Fibroblast of lung (primary cell): Measurements from ENCODE around the gene WNK1.
"Not testable (repeated sequence)": the region's sequence is repeated elsewhere in the genome, so short reads cannot be mapped to it uniquely, and the experiment has no call there.

ENCODE experiments used
- EZH2 ChIP-seq: IDR thresholded peaks from 2 replicates; pipeline ENCODE4 v1.5.1; 2012; ENCODE audit warnings: low read length, control low read depth, mild to moderate bottlenecking; ENCODE audit errors: missing control alignments
- TF ChIP-seq, protein P1 (sequence below), 2 donors: IDR thresholded peaks in 1 of 2; conservative IDR thresholded peaks in 1 of 2; 1 replicate in 1 of 2; 2 replicates in 1 of 2; pipeline ENCODE4 v1.5.1; 2011 to 2012; ENCODE audit warnings: low read length in 2 of 2, control low read depth in 1 of 2, inconsistent platforms in 1 of 2, low read depth in 1 of 2, mild to moderate bottlenecking in 1 of 2

- TF ChIP-seq, protein P1, sequence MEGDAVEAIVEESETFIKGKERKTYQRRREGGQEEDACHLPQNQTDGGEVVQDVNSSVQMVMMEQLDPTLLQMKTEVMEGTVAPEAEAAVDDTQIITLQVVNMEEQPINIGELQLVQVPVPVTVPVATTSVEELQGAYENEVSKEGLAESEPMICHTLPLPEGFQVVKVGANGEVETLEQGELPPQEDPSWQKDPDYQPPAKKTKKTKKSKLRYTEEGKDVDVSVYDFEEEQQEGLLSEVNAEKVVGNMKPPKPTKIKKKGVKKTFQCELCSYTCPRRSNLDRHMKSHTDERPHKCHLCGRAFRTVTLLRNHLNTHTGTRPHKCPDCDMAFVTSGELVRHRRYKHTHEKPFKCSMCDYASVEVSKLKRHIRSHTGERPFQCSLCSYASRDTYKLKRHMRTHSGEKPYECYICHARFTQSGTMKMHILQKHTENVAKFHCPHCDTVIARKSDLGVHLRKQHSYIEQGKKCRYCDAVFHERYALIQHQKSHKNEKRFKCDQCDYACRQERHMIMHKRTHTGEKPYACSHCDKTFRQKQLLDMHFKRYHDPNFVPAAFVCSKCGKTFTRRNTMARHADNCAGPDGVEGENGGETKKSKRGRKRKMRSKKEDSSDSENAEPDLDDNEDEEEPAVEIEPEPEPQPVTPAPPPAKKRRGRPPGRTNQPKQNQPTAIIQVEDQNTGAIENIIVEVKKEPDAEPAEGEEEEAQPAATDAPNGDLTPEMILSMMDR (conservative IDR thresholded peaks at IDR 0.05 in 1 of 2, IDR thresholded peaks at IDR 0.05 in 1 of 2; ENCODE audit: low read depth in 1 of 2, low read length in 2 of 2) = not testable (repeated sequence)
- TF ChIP-seq EZH2 = not testable (repeated sequence)
Measured at GRCh38 chr12:775973-776771, 23.8 kb downstream of the WNK1 start.
